Esophagus squamous epithelium (tissue), 5 donors: ENCODE data around the gene TMEM116. TPM values are rescaled to one million over a fixed set of nuclear protein-coding genes. Genes with fewer than 3 reads are reported as not detected.
A peak's percentile ranks its signal among the peaks of the same experiment; 100 is the strongest.

Source experiments
- DNase-seq: peaks from one replicate; lab custom pipeline; 2025; lab: John Stamatoyannopoulos, UW
- H3K27ac ChIP-seq, 4 donors: fragments of 200-600 bp; sonication (generic); one replicate each; pipeline ENCODE4 v1.5.1; 2016 to 2019; ENCODE audit warnings: mild to moderate bottlenecking in 1 of 4
- H3K27me3 ChIP-seq, 4 donors: fragments of 200-600 bp; sonication (generic); 1 replicate in 3 of 4; 2 replicates in 1 of 4; pipeline versions ENCODE4 v1.5.1 to v1.6.0; 2017 to 2021; ENCODE audit warnings: antibody characterized with exemption in 1 of 4
- H3K36me3 ChIP-seq, 3 donors: fragments of 200-600 bp; sonication (generic); one replicate each; pipeline ENCODE4 v1.5.1; 2016 to 2019
- H3K4me1 ChIP-seq, 3 donors: fragments of 200-600 bp; sonication (generic); one replicate each; pipeline ENCODE4 v1.5.1; 2017 to 2019
- H3K4me3 ChIP-seq, 4 donors: fragments of 200-600 bp; sonication (generic); 1 replicate in 3 of 4; 2 replicates in 1 of 4; pipeline ENCODE4 v1.5.1; 2016 to 2019; ENCODE audit warnings: mild to moderate bottlenecking in 2 of 4, moderate library complexity in 1 of 4
- H3K9me3 ChIP-seq, 3 donors: fragments of 200-600 bp; sonication (generic); one replicate each; pipeline ENCODE4 v1.5.1; 2016 to 2019
- CTCF ChIP-seq, 6 experiments: fragments of 450-650 bp in 4 of 6; fragments of 200-600 bp in 2 of 6; sonication (generic) in 2 of 6; IDR thresholded peaks; one replicate each; pipeline ENCODE4 v1.5.1; 2016 to 2019; ENCODE audit warnings: antibody characterized with exemption in 6 of 6, mild to moderate bottlenecking in 4 of 6, moderate library complexity in 4 of 6
- POLR2A ChIP-seq, 4 donors: fragments of 450-650 bp; IDR thresholded peaks; one replicate each; pipeline ENCODE4 v1.6.1; 2017; ENCODE audit warnings: antibody characterized with exemption in 4 of 4, mild to moderate bottlenecking in 4 of 4, moderate library complexity in 3 of 4
- WGBS, 2 donors: methylation state at CpG; one replicate each; pipeline ENCODE4 v1.1.5; 2018; 5-methylcytosine and 5-hydroxymethylcytosine counted together
- intact Hi-C: fragments of 100-400 bp; cut with DNase I; formaldehyde crosslinking; loops from one replicate; pipeline ENCODE4 v1.15.0; 2022
- total RNA-seq, 4 donors: library from RNA; depleted of rRNA; stranded (reverse); fragments of >200 nt; gene quantifications; one replicate each; pipeline ENCODE4 v1.1.0, GENCODE V29; 2016
- donor health status: DM: yes; HTN: yes; CAD: no.

Gene TMEM116
- total RNA-seq, 4 donors from 2014 or later = 4.7 to 12.1 (median 9.1) TPM

GRCh38 chr12:111937429-111937828, 75.5 kb downstream of the TMEM116 start:
- no peak for DNase-seq
- Histone ChIP-seq H3K4me1 (no peaks in the 10 kb centered on the region), H3K9me3 (no peaks in the 10 kb centered on the region), H3K27me3 (no peaks in the 10 kb centered on the region), H3K4me3 (no peak overlapping the region), H3K36me3 (peaks cover 0 to 6% (median 0%) of the 10 kb centered on the region in 3 donors), H3K27ac (peak overlapping the region in 3 of 4 donors; percentile 11 to 42 (median 18))
- 67 to 76% methylated on average over 1 of the region's 1 CpG for WGBS, 2 donors
- intact Hi-C loops = no loop called here
- no peak for TF ChIP-seq CTCF (IDR thresholded peaks at IDR 0.05)
- no peak for TF ChIP-seq POLR2A (IDR thresholded peaks at IDR 0.05)

DNA sequence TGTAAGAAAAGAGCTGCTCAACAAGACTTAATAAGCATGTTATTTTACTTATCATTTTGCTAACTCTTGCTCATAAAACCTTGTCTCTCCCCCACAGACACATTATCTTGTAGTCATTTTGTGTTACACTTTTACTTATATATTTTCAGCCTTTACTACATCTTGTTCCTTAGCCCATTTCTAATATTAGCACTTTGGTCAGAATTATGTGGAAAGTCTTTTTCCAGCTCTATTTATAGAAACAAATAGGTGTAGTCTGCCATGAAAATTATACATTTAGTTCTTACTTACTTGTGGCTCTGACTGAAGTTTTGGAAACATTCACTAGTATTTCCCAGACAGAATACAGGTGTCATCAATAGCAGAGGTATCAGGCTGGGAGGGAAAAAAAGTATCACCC, 76.1 kb downstream of the TMEM116 start:
- Histone ChIP-seq H3K4me1 (no peaks in the 10 kb centered on the region), H3K36me3 (peaks cover 0 to 11% (median 0%) of the 10 kb centered on the region in 3 donors), H3K9me3 (no peaks in the 10 kb centered on the region), H3K27me3 (no peaks in the 10 kb centered on the region), H3K27ac (peak overlapping the region in 2 of 4 donors; percentile 11 to 18), H3K4me3 (no peak overlapping the region)
- DNase-seq = no peak
- intact Hi-C loops = no loop called here
- TF ChIP-seq POLR2A (IDR thresholded peaks at IDR 0.05) = no peak
- no peak for TF ChIP-seq CTCF (IDR thresholded peaks at IDR 0.05)

- Histone ChIP-seq H3K4me1 (no peaks in the 10 kb centered on the region), H3K27ac (no peak overlapping the region), H3K36me3 (peaks cover 0 to 13% (median 0%) of the 10 kb centered on the region in 3 donors), H3K27me3 (no peaks in the 10 kb centered on the region), H3K9me3 (no peaks in the 10 kb centered on the region), H3K4me3 (no peak overlapping the region)
- intact Hi-C loops = no loop called here
- WGBS, 2 donors = 89 to 90% methylated on average over 5 of the region's 5 CpGs
- TF ChIP-seq POLR2A (IDR thresholded peaks at IDR 0.05) (no peak), CTCF (IDR thresholded peaks at IDR 0.05) (no peak)
- no peak for DNase-seq
Observed at GRCh38 chr12:111932241-111932640, 80.7 kb downstream of the TMEM116 start.

GRCh38 chr12:111927346-111927745, 85.6 kb downstream of the TMEM116 start:
- H3K4me1 ChIP-seq = no peaks in the 10 kb centered on the region
- H3K36me3 ChIP-seq = peaks cover 0 to 6% (median 0%) of the 10 kb centered on the region in 3 donors
- intact Hi-C loops = no loop called here
- no peak for DNase-seq
- TF ChIP-seq CTCF (IDR thresholded peaks at IDR 0.05) (no peak), POLR2A (IDR thresholded peaks at IDR 0.05) (no peak)
- no peaks in the 10 kb centered on the region for H3K9me3 ChIP-seq
- H3K4me3 ChIP-seq = no peak overlapping the region
- no peak overlapping the region for H3K27ac ChIP-seq
- WGBS, 2 donors = 73 to 91% methylated on average over 5 of the region's 5 CpGs
- no peaks in the 10 kb centered on the region for H3K27me3 ChIP-seq

DNA sequence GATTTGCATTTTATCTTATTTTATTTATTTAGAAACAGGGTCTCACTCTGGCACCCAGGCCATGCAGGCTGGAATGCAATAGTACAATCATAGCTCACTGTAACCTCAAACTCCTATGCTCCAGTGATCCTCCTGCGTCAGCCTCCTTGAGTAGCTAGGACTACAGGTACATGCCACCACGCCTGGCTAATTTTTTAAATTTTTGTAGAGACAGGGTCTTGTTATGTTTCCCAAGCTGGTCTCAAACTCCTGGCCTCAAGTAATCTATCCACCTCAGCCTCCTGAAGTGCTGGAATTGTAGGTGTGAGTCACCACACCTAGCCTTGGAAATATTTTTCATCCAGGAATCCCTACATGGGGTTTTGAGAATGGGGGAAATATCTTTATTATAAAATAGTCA, 86.3 kb downstream of the TMEM116 start:
- no peak overlapping the region for H3K27ac ChIP-seq
- no peak overlapping the region for H3K4me3 ChIP-seq
- H3K27me3 ChIP-seq = no peaks in the 10 kb centered on the region
- no peaks in the 10 kb centered on the region for H3K36me3 ChIP-seq
- intact Hi-C loops = no loop called here
- no peaks in the 10 kb centered on the region for H3K4me1 ChIP-seq
- H3K9me3 ChIP-seq = no peaks in the 10 kb centered on the region
- DNase-seq = no peak
- TF ChIP-seq POLR2A (IDR thresholded peaks at IDR 0.05) = no peak
- no peak for TF ChIP-seq CTCF (IDR thresholded peaks at IDR 0.05)
- 87 to 96% methylated on average over 2 of the region's 2 CpGs for WGBS, 2 donors
